Measurements from ENCODE around the gene FAM184A. TPM values are rescaled to one million over a fixed set of nuclear protein-coding genes. Genes with fewer than 3 reads are reported as not detected.

The FAM184A gene
- total and polyA plus RNA-seq, 12 donors = 0.91 to 5.2 (median 2.7) TPM

DNA sequence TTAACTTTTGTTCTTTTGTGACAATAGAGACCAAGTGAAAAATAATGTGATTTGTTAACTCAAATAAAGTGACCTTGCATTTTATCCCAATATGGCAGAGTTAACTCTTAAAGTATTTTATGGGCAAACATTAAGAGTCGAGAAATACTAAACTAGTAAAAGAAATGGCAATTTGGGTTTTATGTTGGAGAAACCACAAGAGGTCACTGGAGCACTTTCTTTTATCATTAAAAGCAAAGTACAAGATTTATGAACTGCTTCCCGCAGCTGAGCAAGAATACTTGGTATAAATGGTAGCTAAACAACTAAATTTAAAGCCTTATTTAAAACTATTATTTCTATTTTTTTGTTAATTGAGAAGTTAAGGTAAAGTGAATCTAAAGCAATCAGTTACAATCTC, 110.0 kb downstream of the FAM184A start:
- 11 to 23% (median 15%) methylated on average over 2 of the region's 2 CpGs for WGBS, 4 donors
- no peak overlapping the region for H3K27ac ChIP-seq
- H3K4me1 ChIP-seq (replicated peaks in 1 of 2) = no peaks in the 10 kb centered on the region
- no peaks in the 10 kb centered on the region for H3K9me3 ChIP-seq (replicated peaks in 1 of 3)
- no peak overlapping the region for H3K4me3 ChIP-seq
- no peak for TF ChIP-seq POLR2A (IDR thresholded peaks at IDR 0.05)
- TF ChIP-seq, protein P1, sequence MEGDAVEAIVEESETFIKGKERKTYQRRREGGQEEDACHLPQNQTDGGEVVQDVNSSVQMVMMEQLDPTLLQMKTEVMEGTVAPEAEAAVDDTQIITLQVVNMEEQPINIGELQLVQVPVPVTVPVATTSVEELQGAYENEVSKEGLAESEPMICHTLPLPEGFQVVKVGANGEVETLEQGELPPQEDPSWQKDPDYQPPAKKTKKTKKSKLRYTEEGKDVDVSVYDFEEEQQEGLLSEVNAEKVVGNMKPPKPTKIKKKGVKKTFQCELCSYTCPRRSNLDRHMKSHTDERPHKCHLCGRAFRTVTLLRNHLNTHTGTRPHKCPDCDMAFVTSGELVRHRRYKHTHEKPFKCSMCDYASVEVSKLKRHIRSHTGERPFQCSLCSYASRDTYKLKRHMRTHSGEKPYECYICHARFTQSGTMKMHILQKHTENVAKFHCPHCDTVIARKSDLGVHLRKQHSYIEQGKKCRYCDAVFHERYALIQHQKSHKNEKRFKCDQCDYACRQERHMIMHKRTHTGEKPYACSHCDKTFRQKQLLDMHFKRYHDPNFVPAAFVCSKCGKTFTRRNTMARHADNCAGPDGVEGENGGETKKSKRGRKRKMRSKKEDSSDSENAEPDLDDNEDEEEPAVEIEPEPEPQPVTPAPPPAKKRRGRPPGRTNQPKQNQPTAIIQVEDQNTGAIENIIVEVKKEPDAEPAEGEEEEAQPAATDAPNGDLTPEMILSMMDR (IDR thresholded peaks at IDR 0.05) = peak; percentile 39 to 68 (median 52)
- intact Hi-C loops (cut with DNase I) = loop anchor here (2.0 to 5.0 kb wide), 2 partner anchors 142 to 144 kb away; no protein-coding TSS in a partner anchor
- no peak for DNase-seq
- no peaks in the 10 kb centered on the region for H3K36me3 ChIP-seq (replicated peaks in 1 of 2)
- no peaks in the 10 kb centered on the region for H3K27me3 ChIP-seq

DNA sequence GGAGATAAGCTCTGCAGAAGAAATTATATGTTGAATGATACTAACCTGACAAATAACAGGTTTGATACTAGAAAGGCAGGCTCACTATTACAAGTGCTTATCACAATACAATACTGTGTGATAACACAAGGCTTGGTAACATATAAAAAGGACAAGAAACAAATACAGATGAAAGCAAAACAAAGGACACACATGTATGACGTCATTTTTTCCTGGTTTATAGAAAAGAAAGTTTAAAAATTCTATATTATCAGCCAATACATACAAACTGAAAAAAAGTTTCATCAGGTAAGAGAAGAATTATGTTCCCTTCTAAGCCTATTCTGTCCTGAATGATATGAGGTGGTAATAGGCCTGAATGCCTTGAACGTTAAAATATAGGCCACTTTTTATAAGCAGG, 111.2 kb downstream of the FAM184A start:
- Histone ChIP-seq H3K27ac (no peak overlapping the region), H3K9me3 (replicated peaks in 1 of 3) (no peaks in the 10 kb centered on the region), H3K4me3 (no peak overlapping the region), H3K36me3 (replicated peaks in 1 of 2) (no peaks in the 10 kb centered on the region), H3K27me3 (no peaks in the 10 kb centered on the region), H3K4me1 (replicated peaks in 1 of 2) (no peaks in the 10 kb centered on the region)
- DNase-seq = no peak
- TF ChIP-seq, protein P1 (IDR thresholded peaks at IDR 0.05) = no peak
- TF ChIP-seq POLR2A (IDR thresholded peaks at IDR 0.05) = no peak
- 60 to 76% (median 64%) methylated on average over 2 of the region's 2 CpGs for WGBS, 4 donors
- intact Hi-C loops (cut with DNase I) = loop anchor here in 1 of 2 donors (5.0 kb wide), 1 partner anchor 145 kb away; no protein-coding TSS in a partner anchor

DNA sequence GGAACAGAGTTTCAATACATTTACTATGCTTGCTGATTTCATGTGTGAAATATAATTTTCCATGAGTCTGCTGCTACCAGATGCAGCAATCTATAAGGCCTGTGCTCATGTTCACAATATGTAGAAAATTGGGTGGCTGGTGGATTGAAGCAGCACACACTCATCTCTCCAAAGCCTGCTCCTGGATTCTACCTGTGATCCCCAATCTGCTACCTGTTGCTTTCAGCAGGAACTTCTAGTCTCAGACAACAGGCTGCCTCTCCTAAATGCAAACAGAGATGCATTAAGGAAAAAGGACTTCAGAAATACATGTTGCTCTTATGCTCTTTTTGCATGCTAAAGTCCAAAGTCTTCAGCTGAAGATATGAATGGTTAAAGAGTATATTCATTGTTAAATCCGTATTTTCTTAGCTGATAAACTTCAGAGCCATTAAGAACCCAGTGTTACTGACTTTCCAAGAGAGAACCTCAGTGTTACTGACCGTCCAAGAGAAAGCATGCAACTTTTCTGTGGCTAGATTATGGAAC, 112.6 kb downstream of the FAM184A start:
- Histone ChIP-seq H3K36me3 (replicated peaks in 1 of 2) (no peaks in the 10 kb centered on the region), H3K9me3 (replicated peaks in 1 of 3) (no peaks in the 10 kb centered on the region), H3K27me3 (no peaks in the 10 kb centered on the region), H3K4me1 (replicated peaks in 1 of 2) (no peaks in the 10 kb centered on the region), H3K4me3 (no peak overlapping the region), H3K27ac (no peak overlapping the region)
- 82 to 92% (median 85%) methylated on average over 2 of the region's 2 CpGs for WGBS, 4 donors
- DNase-seq = no peak
- intact Hi-C loops (cut with DNase I) = loop anchor here in 1 of 2 donors (5.0 kb wide), 1 partner anchor 146 kb away; no protein-coding TSS in a partner anchor
- TF ChIP-seq, protein P1 (IDR thresholded peaks at IDR 0.05) = no peak
- no peak for TF ChIP-seq POLR2A (IDR thresholded peaks at IDR 0.05)

DNA sequence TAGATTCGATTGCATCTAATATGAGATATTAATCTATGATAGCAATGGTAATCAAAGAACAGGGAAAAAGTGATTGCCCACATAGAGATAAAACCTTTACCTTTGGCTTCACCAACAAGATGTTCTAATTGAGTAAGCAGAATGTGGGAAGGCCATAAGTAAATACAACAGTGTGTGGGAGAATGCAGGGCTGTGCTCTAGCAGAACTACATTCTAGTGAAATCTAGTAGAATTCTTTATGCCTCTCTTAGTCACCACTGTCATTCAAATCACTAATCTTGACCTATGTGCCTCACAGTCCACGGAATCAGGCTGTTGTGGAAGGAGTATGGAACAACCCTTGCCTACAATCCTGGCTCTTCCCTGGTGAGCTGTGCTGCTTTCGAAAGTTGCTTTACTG, 113.1 kb downstream of the FAM184A start:
- no peaks in the 10 kb centered on the region for H3K27me3 ChIP-seq
- H3K27ac ChIP-seq = no peak overlapping the region
- no peak for TF ChIP-seq POLR2A (IDR thresholded peaks at IDR 0.05)
- TF ChIP-seq, protein P1 (IDR thresholded peaks at IDR 0.05) = no peak
- no peak overlapping the region for H3K4me3 ChIP-seq
- WGBS, 4 donors = 80 to 95% (median 91%) methylated on average over 3 of the region's 3 CpGs
- no peaks in the 10 kb centered on the region for H3K36me3 ChIP-seq (replicated peaks in 1 of 2)
- intact Hi-C loops (cut with DNase I) = loop anchor here in 1 of 2 donors (5.0 kb wide), 1 partner anchor 147 kb away; no protein-coding TSS in a partner anchor
- no peaks in the 10 kb centered on the region for H3K9me3 ChIP-seq (replicated peaks in 1 of 3)
- H3K4me1 ChIP-seq (replicated peaks in 1 of 2) = no peaks in the 10 kb centered on the region
- DNase-seq = no peak
